OCI-LY3 (cell line): Measurements from ENCODE around the gene HLTF.

Source experiments
- H2AFZ ChIP-seq: fragments of 200-600, 300-600 bp; shearing (Covaris generic); 2 replicates; pipeline ENCODE4 v1.6.0; 2014; ENCODE audit warnings: antibody characterized with exemption, low read depth, low read length
- H3K27ac ChIP-seq: fragments of 200-600, 300-600 bp; sonication (generic); 2 replicates; pipeline ENCODE4 v1.5.1; 2014; ENCODE audit warnings: mild to moderate bottlenecking, low read length, moderate library complexity, mixed read lengths
- H3K27me3 ChIP-seq: fragments of 200-600, 300-600 bp; sonication (generic); 2 replicates; pipeline ENCODE4 v1.6.1; 2014; ENCODE audit warnings: low read depth, low read length, mixed read lengths
- H3K36me3 ChIP-seq: fragments of 200-600, 300-600 bp; sonication (generic); replicated peaks from 2 replicates; pipeline ENCODE3; 2014; ENCODE audit warnings: low read depth, low read length, mixed read lengths
- H3K4me1 ChIP-seq: fragments of 300-600, 200-600 bp; sonication (generic); 2 replicates; pipeline ENCODE4 v1.6.1; 2014; ENCODE audit warnings: low read length, mixed read lengths
- H3K4me2 ChIP-seq: fragments of 200-600, 300-600 bp; sonication (generic); 2 replicates; pipeline ENCODE4 v1.6.1; 2014; ENCODE audit warnings: low read length, mixed read lengths
- H3K4me3 ChIP-seq: fragments of 300-600, 200-600 bp; sonication (generic); 2 replicates; pipeline ENCODE4 v1.5.1; 2014; ENCODE audit warnings: antibody characterized with exemption, mild to moderate bottlenecking, low read length, moderate library complexity
- H3K79me2 ChIP-seq: fragments of 300-600, 200-600 bp; shearing (Covaris generic); 2 replicates; pipeline ENCODE4 v1.6.1; 2014; ENCODE audit warnings: mild to moderate bottlenecking, low read length, mixed read lengths
- H3K9ac ChIP-seq: fragments of 300-600, 200-600 bp; shearing (Covaris generic); 2 replicates; pipeline ENCODE4 v1.6.0; 2014; ENCODE audit warnings: mild to moderate bottlenecking, low read length, moderate library complexity
- H3K9me3 ChIP-seq: fragments of 200-600, 300-600 bp; shearing (Covaris generic); 2 replicates; pipeline ENCODE4 v1.6.1; 2014; ENCODE audit warnings: low read length, mixed read lengths; ENCODE audit not compliant: insufficient read depth
- H4K20me1 ChIP-seq: fragments of 200-600, 300-600 bp; sonication (generic); 2 replicates; pipeline ENCODE4 v1.6.1; 2016; ENCODE audit warnings: low read length, mixed read lengths; ENCODE audit not compliant: insufficient read depth
- CTCF ChIP-seq: fragments of 200-600, 300-600 bp; sonication (generic); IDR thresholded peaks from 2 replicates; pipeline ENCODE4 v1.5.1; 2014; ENCODE audit warnings: antibody characterized with exemption, low read length, low read depth
- EZH2phosphoT487 ChIP-seq: fragments of 200-600 bp; shearing (Covaris generic); IDR thresholded peaks from 2 replicates; pipeline ENCODE4 v1.6.1; 2018; ENCODE audit warnings: antibody characterized with exemption, mixed run types, low read depth

Gene HLTF, protein sequence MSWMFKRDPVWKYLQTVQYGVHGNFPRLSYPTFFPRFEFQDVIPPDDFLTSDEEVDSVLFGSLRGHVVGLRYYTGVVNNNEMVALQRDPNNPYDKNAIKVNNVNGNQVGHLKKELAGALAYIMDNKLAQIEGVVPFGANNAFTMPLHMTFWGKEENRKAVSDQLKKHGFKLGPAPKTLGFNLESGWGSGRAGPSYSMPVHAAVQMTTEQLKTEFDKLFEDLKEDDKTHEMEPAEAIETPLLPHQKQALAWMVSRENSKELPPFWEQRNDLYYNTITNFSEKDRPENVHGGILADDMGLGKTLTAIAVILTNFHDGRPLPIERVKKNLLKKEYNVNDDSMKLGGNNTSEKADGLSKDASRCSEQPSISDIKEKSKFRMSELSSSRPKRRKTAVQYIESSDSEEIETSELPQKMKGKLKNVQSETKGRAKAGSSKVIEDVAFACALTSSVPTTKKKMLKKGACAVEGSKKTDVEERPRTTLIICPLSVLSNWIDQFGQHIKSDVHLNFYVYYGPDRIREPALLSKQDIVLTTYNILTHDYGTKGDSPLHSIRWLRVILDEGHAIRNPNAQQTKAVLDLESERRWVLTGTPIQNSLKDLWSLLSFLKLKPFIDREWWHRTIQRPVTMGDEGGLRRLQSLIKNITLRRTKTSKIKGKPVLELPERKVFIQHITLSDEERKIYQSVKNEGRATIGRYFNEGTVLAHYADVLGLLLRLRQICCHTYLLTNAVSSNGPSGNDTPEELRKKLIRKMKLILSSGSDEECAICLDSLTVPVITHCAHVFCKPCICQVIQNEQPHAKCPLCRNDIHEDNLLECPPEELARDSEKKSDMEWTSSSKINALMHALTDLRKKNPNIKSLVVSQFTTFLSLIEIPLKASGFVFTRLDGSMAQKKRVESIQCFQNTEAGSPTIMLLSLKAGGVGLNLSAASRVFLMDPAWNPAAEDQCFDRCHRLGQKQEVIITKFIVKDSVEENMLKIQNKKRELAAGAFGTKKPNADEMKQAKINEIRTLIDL

DNA sequence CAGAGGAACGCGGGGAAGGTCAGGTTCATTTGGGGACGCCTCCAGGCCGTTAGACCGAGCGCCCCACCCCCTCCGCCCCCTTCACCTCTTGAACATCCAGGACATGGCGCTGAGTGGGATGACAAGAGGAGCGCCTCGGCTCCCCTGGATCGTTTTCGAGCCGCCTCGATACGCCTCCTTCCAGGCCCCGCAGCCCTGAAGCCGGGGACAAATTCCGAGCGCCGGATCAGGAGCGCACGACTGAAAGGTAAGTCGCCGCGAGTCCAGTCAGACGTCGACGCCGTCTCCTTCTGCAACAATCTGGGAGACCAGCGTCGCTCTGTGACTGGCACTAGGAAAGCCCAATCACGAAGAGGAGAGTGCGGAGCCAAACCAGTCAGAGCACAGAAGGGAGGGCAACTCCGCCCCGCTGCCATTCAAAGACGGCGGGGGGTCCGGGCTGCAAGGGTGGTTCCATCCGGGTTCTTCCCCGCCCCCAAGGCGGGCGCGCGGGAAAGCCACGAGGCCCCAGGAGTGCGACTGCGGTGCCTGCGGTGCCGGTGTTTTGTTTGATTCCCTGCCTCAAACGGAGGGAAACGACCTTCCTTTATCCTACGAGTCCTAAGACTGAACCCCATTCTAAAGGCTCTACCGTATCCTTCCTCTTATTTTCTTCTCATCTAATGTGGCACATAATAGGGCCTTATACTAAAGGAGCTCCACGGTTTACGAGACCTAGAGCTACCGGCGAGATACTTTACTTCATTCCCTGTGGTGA lies at the start of gene HLTF:
TSS of gene HLTF (minus strand) at position 302 of the 757 bp plus-strand sequence. CDS start at position 105, 197 bp downstream.
- peaks cover 40% of the 10 kb centered on the region for H3K4me1 ChIP-seq
- no peaks in the 10 kb centered on the region for H3K27me3 ChIP-seq
- peak within 1 kb of the TSS; percentile 65 for H3K9ac ChIP-seq
- TF ChIP-seq CTCF (no peak), EZH2phosphoT487 (no peak)
- H3K79me2 ChIP-seq: peaks cover 6% of the 10 kb centered on the region; the same call in 1 of the 2 replicates
- H3K9me3 ChIP-seq: no peaks in the 10 kb centered on the region
- peak within 1 kb of the TSS; percentile 90 for H2AFZ ChIP-seq
- 0 out of 2 replicates have a peak within 1 kb of the TSS, but pooled peaks have one; percentile 11 for H3K27ac ChIP-seq
- H3K4me2 ChIP-seq: peak within 1 kb of the TSS; percentile 92
- no peaks in the 10 kb centered on the region for H4K20me1 ChIP-seq
- H3K4me3 ChIP-seq: peak within 1 kb of the TSS; percentile 92
- H3K36me3 ChIP-seq: no peaks in the 10 kb centered on the region

DNA sequence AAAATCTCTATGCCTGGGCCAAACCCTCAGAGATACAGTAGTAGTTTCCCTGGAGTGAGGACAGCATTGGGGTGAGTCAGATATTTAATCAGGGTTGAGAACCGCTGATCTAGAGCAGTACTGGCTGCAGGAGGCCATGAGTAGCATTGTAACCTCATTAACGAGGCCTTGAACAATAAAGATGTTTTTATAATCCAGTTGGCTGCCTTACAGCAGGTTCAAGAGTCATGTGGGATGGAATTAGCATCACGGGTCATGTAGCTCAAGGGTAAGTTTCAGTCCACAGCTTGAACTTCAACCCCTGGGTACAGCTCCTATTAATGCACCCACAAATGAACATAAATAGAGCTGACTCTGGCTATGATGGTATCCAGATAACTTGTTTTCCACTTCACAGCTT lies 48.2 kb upstream of the HLTF start:
- H4K20me1 ChIP-seq: no peaks in the 10 kb centered on the region
- no peak overlapping the region for H3K27ac ChIP-seq
- peaks cover 12% of the 10 kb centered on the region for H3K79me2 ChIP-seq
- H3K4me2 ChIP-seq: no peak overlapping the region
- H3K27me3 ChIP-seq: no peaks in the 10 kb centered on the region
- H3K9me3 ChIP-seq: no peaks in the 10 kb centered on the region
- no peak overlapping the region for H2AFZ ChIP-seq
- TF ChIP-seq EZH2phosphoT487 (no peak), CTCF (no peak)
- H3K4me1 ChIP-seq: peaks cover 17% of the 10 kb centered on the region
- no peak overlapping the region for H3K4me3 ChIP-seq
- H3K9ac ChIP-seq: no peak overlapping the region
- no peaks in the 10 kb centered on the region for H3K36me3 ChIP-seq

DNA sequence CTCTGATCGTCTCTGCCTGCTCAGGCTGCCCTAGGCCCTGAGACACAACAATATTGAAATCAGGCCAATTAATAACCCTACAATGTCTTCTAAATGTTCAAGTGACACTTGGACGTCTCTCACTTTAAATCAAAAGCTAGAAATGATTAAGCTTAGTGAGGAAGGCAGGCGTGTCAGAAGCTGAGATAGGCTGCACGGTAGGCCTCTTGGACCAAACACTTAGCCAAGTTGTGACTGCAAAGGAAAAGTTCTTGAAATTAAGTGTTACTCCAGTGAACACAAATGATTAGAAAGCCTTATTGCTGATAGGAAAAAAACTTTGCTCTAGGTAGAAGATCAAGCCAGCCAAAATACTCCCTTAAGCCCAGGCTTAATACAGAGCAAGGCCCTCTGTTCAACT lies 45.3 kb upstream of the HLTF start:
- Histone ChIP-seq H3K4me1 (peaks cover 22% of the 10 kb centered on the region), H3K79me2 (peaks cover 12% of the 10 kb centered on the region), H3K4me3 (peak overlapping the region; percentile 93), H3K9ac (no peak overlapping the region), H3K36me3 (no peaks in the 10 kb centered on the region), H3K4me2 (peak overlapping the region; percentile 87), H4K20me1 (no peaks in the 10 kb centered on the region), H3K27me3 (peaks cover 4% of the 10 kb centered on the region), H2AFZ (no peak overlapping the region), H3K27ac (no peak overlapping the region), H3K9me3 (no peaks in the 10 kb centered on the region)
- TF ChIP-seq CTCF (no peak), EZH2phosphoT487 (no peak)
